ENCODE data around the gene AUTS2. TPM values are rescaled to one million over a fixed set of nuclear protein-coding genes. Genes with fewer than 3 reads are reported as not detected.

AUTS2 gene
- total RNA-seq, 1 experiment from 2014 or later: 256 TPM

DNA sequence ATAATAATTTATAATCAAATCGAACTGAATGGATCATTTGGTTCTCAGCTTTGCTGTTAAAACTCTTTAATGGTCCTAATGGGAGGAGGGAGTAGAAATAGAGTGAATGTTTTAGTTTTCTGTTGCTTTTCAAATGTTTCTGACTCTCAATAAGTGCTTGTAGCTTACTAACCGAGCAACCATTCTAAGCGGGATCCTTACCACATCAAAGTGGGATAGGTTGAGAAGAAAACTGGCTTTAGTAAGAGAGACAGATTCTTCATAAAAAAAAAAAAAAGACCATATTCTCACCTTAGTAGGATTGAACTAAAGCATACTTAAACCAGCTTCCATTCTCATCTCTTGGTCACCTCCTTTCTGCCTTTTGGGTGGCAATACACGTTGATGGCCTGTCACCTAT lies 584.2 kb downstream of the AUTS2 start:
- TF ChIP-seq, protein P1, sequence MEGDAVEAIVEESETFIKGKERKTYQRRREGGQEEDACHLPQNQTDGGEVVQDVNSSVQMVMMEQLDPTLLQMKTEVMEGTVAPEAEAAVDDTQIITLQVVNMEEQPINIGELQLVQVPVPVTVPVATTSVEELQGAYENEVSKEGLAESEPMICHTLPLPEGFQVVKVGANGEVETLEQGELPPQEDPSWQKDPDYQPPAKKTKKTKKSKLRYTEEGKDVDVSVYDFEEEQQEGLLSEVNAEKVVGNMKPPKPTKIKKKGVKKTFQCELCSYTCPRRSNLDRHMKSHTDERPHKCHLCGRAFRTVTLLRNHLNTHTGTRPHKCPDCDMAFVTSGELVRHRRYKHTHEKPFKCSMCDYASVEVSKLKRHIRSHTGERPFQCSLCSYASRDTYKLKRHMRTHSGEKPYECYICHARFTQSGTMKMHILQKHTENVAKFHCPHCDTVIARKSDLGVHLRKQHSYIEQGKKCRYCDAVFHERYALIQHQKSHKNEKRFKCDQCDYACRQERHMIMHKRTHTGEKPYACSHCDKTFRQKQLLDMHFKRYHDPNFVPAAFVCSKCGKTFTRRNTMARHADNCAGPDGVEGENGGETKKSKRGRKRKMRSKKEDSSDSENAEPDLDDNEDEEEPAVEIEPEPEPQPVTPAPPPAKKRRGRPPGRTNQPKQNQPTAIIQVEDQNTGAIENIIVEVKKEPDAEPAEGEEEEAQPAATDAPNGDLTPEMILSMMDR (conservative IDR thresholded peaks at IDR 0.05): no peak
- Histone ChIP-seq H3K27ac (ENCODE audit: insufficient read length, low read depth, low read length) (no peak overlapping the region), H3K79me1 (ENCODE audit: insufficient read depth, low read depth, low read length, poor library complexity, severe bottlenecking) (no peaks in the 10 kb centered on the region), H3K4ac (ENCODE audit: low read depth, low read length) (no peak overlapping the region), H4K20me1 (ENCODE audit: control insufficient read depth, insufficient read depth, insufficient read length) (no peaks in the 10 kb centered on the region), H2BK20ac (ENCODE audit: low read depth, low read length, poor library complexity, severe bottlenecking) (no peak overlapping the region), H3K27me3 (ENCODE audit: insufficient read depth, low read length) (no peaks in the 10 kb centered on the region), H3K4me2 (ENCODE audit: insufficient read depth, insufficient read length, low read length) (no peak overlapping the region), H2BK120ac (ENCODE audit: low read depth, low read length, poor library complexity, severe bottlenecking) (no peak overlapping the region), H2AK5ac (ENCODE audit: insufficient read length, low read length) (no peak overlapping the region), H4K8ac (replicated peaks; ENCODE audit: insufficient read length, low read depth, low read length) (no peak overlapping the region), H2BK15ac (ENCODE audit: low read depth, low read length) (no peak overlapping the region), H2AFZ (ENCODE audit: low read length) (no peak overlapping the region), H3T11ph (ENCODE audit: low read length) (no peak overlapping the region), H3K14ac (ENCODE audit: insufficient read depth, low read length) (no peak overlapping the region), H4K91ac (ENCODE audit: insufficient read length, low read depth, low read length) (no peak overlapping the region), H4K5ac (ENCODE audit: insufficient read length, low read depth, low read length) (no peak overlapping the region), H3K79me2 (ENCODE audit: insufficient read depth, low read length) (no peaks in the 10 kb centered on the region), H3K18ac (ENCODE audit: insufficient read length, low read depth, low read length) (no peak overlapping the region), H3K9ac (ENCODE audit: extremely low read depth, insufficient read length, low read length) (no peak overlapping the region), H3K56ac (ENCODE audit: insufficient read length, low read depth, low read length) (no peak overlapping the region), H3K23me2 (ENCODE audit: insufficient read length, low read depth, low read length, poor library complexity, severe bottlenecking) (no peaks in the 10 kb centered on the region), H2BK12ac (ENCODE audit: insufficient read length, low read depth, low read length) (no peak overlapping the region), H3K4me1 (ENCODE audit: insufficient read depth, low read length) (peaks cover 7% of the 10 kb centered on the region; the same call in 1 of the 2 replicates), H3K9me3 (ENCODE audit: control insufficient read depth, low read depth, low read length) (no peaks in the 10 kb centered on the region), H2BK5ac (ENCODE audit: insufficient read length, low read length) (no peak overlapping the region), H3K23ac (ENCODE audit: insufficient read length, low read depth, low read length) (no peak overlapping the region)
- no CpG with 5 or more reads among the region's 4 CpGs for WGBS (ENCODE audit: extremely low coverage, insufficient read length, low lambda C conversion rate)
- H3K27ac Mint-ChIP-seq: no peak overlapping the region
- no peak for DNase-seq
- H3K4me3 Mint-ChIP-seq: no peak overlapping the region
- no peaks in the 10 kb centered on the region for H3K27me3 Mint-ChIP-seq (ENCODE audit: low read depth)
- H3K9me3 Mint-ChIP-seq: peaks cover 0 to 2% of the 10 kb centered on the region in 2 experiments; a peak in 2 of 5 replicates
- H3K36me3 Mint-ChIP-seq (ENCODE audit: insufficient read depth in 1 of 3, low read depth in 3 of 3): peaks cover 0 to 5% (median 0%) of the 10 kb centered on the region in 3 experiments; a peak in 1 of 7 replicates
- H3K4me1 Mint-ChIP-seq: peaks cover 28 to 32% of the 10 kb centered on the region in 2 experiments

All from H9 (cell line).